CD4-positive, alpha-beta T cell treated with Interleukin-21 for 1 hour (primary cell): ENCODE data around the gene MGME1.
"Not testable (repeated sequence)": the region's sequence is repeated elsewhere in the genome, so short reads cannot be mapped to it uniquely, and the experiment has no call there.

ENCODE experiments used
- DNase-seq: peaks from one replicate; pipeline ENCODE4 v3.0.0-alpha.2; 2020

Gene MGME1

DNA sequence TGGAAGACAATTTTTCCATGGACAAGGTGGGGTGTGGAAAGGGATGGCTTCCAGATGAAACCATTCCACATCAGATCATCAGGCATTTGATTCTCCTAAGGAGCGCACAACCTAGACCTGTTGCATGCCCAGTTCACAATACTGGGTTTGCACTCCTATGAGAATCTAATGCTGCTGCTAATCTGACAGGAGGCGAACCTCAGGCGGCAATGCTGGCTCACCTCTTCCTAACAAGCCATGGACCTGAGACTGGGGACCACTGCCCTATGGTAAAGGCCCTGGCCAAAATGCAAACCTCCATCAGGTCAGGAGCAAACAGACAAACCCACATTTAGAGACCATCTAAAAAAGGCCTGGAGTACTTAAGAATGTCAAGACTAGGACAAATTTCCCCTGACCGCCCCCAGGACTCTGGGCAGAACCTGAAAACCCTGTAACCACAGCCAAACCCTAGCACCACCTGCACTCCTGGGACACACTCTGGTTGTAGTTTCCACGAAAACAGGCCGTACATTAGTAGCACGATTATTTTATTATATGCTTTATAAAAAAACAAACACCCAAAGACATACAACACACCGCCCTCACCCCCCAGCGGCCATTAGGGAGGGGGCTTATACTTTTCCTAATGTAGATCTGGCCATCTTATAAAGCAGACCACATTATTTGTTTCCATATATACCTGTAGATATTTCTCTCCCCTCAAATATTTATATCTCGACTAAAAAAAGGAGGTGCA is 27.6 kb upstream of the MGME1 start:
- DNase-seq = no peak

DNA sequence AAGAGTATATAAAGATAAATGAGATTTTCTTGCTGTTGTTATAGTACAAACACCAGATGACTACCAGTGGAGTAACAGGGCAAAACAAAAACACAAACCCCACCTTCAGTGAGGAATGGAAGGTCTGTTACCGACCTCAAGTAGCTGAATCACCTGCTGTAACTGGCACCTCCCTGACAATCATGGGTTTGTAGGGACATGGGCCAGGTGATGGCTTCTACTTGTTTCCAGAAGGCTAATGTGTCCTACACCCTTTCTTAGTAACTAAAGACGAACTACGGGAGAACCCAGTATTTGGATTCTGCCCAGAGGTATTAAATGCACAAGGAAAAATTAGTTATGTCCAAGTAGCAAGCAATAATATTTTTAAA is 27.0 kb upstream of the MGME1 start:
- DNase-seq = no peak

DNA sequence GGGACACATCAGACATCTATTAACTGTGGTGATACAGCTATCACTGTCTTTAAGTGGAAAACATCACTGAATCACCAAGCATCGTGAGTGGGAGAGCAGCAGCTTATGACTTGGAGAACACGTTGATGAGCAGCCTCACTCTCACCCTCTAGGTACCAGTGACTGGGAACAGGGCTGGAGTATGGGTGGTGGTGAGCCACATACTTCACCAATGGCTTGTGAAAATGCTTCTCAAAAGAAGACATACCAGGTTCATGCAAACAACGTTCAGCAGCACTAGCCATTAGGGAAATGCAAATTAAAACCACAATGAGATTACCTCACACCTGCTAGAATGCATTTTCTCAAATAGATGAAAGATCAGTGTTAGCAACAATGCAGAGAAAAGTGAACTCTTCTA is 25.5 kb upstream of the MGME1 start:
- DNase-seq = no peak

DNA sequence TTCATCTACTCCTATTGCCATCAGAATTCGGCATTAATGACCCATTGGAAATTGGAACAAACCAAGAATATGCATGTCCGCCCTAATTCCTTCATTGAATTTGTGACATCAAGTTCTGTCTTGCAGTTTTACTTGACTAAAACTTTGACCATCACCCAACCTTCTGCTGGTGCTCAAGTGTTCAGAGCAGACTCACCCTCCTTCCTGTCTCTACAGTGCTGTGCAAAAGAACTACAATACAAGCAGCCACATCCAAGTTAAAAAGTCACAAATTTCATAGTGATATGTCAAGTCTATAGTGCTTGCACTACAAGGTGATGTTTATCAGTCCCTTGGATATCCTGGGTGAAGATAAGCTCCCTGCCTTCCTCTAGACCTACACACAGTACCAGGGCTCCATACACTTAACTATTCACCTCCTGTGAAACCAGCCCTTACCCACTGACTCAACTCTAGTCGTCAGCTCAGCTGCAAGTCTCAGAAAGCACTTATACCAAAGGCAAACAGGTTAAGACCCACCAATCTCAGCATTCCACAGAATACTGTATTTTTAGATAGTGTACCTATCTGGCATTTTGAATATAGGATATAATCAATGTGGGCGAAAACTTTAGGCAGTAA is 23.9 kb upstream of the MGME1 start:
- no peak for DNase-seq

DNA sequence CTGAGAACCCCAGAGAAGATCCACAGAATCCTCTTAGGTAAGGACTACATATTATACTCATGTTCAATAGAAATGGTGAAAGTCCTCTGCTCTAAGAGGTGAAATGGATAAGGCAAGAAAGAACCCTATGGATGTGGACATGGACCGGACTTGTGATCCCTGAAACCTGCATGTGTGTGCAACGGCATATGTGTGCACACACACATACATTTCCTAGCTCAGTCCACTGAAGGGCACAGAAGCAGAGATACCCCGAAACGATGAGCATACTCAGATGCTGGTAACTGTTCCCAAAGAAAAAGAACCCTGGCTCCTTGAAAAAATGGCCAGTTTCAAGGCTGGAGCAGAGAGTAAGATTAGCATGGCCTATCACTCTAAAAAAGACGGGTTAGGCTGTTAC is 22.8 kb upstream of the MGME1 start:
- DNase-seq = no peak

DNA sequence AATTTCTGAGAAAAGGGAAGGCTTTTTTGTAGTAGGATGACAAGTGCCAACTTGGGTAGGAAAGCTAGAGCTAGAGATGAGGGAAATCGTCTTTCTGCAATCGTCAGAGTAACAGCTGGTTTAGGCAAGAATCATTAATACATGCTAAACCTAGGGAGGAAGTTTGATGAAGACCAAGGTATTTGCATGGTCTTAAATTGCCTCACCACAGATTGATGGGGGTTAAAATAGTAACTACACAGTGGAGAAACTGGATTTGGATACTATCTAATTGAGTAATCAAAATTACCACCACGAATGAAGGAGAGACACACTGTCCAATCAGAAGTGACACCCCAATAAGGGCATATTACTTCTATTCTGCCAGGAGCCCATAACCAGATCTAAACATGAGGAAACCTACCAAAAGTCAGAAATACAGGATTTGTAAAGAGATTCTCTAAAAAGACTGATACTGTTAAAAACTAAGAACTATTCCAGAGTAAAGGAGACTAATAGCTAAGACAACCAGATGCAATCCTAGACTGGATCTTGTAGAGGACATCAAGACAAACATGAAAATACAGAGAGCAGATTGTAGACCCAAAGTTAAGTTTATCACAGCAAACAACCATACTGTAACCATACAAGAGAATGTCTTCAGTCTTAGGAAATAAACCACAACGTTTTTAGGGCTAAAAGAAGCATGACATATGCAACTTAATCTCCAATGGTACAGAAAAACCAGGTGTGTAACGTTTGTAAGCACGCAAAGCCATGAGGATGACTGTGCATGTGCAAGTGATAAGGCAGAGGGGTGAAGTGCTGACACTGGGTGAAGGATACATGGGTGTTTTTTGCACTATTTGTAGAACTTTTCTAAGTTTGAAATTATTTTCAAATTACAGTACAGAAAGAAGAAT is 22.0 kb upstream of the MGME1 start:
- DNase-seq = no peak

DNA sequence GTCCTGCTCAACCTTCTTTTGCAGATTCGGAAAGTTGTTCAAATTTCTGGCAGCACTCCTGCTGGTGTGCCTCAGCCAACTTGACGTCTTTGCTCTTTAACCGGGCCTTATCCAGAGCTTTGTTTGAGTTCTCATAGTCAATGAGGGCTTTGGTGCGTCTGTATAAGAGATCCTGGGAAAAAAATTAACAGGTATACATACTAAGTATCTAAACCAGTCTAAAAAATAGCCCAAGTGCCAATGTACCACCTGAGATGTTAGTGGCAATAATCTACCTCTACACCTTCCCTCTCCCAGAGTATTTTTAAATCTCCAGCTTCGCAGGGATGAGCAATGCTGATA is 21.4 kb upstream of the MGME1 start:
- DNase-seq = no peak

DNA sequence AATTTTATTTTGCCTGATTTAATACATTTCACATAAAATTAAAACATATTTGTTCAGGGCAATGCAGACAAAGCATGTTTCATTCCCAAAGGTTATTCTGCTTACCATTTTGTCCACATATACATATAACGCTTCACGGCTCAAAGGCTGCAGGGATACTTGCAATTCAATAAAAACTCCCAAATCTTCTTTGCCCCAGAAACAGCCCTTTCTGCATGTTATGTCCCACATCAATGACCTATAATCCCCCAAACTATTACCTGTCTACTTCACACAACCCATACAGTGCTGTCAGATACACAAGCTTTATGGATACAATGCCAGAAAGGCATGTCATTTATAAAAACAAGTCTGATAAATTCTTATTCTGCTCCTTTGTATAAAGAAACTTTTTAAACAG is 20.4 kb upstream of the MGME1 start:
- no peak for DNase-seq

DNA sequence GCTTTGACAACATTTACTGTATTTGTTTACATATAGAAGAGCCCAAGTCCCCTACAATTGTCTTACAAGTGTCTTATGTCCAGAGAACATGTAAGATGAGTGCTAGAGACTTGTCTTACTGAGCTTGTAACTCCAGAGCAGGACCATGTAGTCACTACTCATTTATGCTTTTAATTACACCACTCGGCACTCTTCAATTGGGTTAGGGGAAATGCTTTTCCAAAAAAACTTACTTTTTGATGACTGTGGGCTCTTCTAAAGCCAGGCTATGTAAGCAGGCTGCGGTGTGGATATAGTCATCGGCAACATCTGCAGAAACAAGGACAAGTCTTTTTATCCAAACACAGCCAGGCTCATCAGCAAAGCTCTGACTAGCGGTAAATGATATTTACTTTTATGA is 18.9 kb upstream of the MGME1 start:
- DNase-seq = no peak

DNA sequence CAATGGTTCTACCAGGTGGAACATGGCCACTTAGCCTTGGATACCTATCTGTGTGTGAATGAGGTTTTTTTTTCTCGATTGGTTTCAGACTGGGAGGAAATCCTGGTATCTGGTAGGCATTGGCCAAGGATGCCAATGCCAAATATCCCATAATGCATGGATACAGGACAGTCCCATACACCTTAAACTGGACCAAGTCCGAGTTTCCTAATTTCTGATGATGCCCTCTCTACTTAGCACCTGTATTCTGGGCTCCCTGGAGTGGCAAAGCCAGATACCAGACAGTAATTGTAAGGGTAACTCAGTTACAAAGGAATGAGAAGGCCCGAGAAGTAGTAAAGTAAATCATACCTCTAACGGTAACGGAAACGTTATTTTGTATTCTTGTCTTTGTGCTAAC is 18.1 kb upstream of the MGME1 start:
- no peak for DNase-seq

DNA sequence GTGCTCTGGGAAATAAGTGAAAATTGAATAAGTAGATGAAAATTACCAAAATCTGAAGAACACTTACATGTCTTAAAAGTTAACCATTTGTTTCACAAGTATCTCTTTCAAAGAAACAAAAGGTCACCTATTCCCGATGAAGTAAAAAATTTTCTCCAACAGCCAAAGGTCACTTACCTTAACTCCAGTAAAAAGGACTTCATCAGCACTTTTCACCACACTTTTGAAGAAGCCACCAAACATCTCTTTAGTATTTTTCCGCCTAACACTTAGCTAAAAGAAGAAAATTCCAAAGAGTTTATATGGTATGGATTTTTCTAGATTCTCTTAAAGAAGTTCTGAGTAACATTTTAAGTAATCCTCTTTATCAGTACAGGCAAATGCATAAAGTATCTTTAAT is 17.5 kb upstream of the MGME1 start:
- DNase-seq = no peak

DNA sequence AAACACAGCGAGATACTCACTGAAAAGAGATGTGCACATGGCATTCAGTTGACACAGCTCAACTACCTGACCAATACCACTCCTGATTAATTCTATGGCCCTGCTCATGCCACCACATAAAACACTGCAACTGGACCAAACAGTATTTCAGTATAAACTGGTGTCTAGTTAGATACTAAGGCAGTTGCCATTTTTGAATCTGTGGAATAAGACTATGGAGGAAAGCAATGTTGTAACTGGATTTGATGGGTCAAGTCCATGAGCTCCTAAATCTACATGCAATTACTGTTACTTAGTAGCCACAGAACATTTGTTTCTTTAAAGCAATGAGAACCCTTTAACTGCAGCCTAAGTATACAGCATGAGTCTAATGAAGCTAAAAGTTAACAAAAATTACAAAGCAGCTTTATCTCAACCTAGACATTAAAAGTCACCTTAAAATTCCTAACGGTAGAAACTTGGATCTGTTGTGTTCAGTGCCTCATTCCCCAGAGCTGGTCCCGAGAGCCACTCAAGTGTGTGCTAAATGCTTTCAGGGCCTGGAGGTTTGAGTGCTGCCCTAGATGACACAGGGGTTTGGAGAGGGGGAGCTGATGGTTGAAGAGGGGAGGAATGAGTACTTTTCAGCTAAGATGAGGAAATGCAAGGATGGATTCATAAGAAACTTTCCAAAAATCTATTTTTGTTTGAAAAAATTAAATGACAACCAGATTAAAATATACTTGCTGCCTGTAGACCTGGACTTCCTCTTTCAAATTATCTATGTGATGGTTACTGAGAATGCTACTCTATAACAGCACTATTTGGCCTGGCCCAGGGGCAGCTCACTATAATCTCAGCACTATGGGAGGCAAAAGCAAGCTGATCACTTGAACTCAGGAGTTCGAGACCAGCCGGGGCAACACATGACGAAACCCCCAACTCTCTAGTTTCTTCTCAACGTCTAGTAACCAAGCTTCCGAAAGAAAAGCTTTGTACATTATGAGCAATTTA is 15.8 kb upstream of the MGME1 start:
- DNase-seq = no peak

DNA sequence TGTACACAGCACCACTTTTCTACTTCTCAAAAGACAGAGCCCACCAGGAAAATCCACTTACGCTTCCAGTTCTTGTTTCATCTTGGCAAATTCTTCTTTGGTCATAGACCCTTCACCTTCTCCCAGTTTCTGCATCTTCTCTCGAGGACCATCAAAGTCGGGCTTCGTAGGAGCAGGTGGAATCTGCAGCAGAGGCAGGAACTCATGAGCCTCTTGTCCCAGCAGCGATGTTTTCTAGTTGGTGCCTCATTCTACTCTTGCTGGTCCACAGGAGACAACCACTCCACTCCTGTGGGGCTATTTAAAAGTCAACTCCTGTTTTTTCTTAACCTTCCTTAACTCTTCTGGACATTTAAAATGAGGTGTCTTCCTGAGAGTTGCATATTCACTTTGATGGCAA is 14.9 kb upstream of the MGME1 start:
- no peak for DNase-seq

DNA sequence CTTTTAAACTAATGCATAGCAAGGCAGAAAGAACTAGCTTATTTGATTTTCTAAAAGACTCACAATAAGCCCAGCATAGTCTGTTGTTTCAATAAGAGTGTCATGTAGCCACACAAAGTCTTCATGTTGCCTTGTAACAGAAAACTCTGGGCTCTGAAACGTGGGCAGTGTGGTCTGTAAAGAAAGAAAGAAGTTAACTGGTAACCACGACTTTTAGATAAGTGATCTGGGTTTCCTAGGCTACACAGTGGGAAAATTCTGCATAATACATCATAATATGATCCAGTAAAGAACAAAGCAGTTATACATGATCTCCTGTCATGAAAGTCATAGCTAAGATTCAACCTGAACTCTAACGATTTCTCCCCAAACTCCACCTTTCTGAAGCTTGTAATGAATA is 13.5 kb upstream of the MGME1 start:
- DNase-seq = no peak

DNA sequence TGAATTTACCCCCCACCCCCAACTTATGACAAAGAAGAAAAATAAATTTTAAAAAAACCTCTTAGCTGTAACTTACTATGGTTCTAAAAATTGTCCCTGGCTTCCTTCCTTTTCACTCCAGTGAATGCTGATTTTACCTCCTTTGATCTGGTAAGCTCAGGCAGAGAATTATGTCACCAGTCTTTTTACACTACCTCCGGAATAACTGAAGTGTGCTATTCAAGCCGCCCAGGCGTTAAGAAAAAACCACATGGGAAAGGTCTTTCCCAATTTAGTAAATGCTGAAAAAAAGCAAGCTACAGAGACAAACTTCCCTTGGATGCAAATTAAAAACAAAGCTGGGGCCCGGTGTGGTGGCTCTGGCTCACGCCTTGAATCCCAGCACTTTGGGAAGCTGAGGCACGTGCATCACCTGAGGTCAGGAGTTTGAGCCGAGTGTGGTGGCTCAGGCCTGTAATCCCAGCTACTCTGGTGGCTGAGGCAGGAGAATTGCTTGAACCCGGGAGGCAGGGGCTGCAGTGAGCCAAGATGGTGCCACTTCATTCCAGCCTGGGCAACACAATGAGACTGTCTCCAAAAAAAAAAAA is 12.6 kb upstream of the MGME1 start:
- DNase-seq = no peak

DNA sequence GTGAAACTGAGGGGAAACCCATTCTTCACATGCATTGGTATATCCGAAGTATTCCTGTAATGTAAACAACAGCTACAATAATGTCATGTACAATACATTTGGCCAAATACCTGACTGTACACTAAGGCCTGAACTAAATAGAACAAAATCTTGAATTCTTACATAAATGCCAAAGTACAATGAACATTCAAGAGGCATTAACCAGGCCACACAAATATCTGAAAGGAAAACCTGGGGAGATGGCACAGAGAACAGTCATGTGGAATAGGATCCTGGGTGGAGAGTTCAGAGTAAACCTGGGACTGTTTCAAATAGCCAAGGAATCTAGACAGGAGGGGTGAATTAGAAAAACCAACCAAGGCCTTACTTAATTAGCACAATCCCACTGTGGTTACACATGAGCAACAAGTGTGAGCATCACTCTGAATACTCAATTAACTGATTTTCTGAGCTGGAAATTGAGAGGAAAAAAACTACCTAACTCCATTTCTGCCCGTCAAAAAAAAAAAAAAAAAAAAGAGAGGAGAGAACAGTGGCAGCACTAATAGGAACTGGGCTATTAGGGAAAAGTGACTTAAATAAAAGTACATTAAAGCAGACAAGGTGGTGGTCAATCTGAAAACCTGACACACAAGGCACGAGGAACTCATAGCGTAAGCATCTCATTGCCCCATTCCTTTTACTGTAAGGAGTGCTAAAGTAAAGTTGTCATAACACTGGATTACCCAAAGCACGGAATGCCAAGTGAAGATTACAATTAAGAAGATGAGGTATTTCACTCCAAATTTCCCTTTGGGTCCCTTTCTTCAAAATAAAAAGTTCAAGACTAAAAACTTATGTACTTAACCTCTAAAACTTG is 11.1 kb upstream of the MGME1 start:
- DNase-seq = no peak

DNA sequence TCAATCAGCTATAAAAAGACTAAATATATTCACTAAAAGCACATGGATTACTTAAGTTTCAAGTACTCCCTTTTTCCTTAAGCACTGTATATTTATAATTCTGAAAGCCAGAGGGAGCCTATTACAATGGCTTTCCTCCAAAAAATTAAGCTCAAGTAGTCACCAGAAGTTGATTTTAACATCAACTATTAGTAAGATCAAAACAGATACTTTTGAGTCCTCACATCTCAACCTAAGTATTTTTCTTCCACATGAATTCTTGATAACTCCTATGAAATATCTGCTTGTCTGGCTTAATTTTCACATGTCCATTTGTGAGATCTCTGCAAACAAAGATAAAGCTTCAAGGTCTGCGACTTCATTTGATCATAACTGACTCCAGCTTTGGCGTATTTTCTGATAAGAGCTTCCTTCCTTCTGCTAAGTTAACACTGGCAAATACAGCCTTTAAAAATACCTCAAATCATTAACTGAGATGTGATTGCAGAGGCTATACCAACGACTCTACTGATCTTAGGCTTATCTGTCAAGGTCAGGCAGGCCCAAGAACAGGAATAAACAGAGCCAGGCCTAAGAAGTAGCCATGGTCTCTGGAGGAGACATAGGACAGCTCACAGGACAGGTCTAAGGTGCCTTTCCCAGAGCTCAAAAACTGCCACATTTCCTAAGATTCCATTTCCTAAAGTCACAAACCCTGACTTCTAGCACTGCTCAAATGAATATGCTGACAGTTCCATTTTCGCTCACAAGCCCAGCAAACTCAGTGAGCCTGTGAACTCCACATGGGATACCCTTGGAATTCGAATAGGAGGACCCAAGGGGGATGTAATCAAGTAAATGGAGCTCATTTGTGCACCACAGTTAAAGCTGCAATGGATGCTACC is 10.2 kb upstream of the MGME1 start:
- DNase-seq = no peak

DNA sequence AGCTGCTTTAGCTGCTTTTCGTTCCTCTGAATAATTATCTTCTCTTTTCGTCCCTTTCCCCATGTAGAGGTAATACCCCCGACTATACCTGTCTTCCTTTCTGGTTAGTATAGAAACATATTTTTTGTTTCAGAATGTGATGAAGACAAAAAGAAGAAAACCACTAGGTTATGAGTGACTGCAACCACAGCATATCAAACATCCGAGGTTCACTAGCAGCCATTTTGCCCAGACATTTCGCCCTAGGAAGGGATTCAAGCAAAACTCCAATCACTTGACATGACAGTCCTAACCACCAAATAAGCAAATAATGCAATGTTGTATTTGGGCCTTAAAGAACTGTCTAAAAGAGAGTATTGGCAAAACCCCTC is 9.6 kb upstream of the MGME1 start:
- DNase-seq = no peak

DNA sequence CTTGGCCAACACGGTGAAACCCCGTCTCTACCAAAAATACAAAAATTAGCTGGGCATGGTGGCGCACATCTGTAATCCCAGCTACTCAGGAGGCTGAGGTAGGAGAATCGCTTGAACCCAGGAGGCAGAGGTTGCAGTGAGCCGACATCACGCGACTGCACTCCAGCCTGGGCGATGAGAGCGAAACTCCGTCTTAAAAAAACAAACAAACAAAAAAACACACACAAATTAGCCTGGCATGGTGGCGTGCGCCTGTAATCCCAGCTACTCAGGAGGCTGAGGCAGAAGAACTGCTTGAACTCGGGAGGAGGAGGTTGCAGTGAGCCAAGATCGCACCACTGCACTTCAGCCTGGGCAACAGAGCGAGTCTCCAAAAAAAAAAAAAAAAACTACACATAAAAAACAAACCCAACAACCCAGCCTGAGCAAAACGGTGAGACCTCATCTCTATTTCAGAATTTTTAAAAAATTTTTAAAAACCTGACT is 8.4 kb upstream of the MGME1 start:
- DNase-seq = not testable (repeated sequence)

DNA sequence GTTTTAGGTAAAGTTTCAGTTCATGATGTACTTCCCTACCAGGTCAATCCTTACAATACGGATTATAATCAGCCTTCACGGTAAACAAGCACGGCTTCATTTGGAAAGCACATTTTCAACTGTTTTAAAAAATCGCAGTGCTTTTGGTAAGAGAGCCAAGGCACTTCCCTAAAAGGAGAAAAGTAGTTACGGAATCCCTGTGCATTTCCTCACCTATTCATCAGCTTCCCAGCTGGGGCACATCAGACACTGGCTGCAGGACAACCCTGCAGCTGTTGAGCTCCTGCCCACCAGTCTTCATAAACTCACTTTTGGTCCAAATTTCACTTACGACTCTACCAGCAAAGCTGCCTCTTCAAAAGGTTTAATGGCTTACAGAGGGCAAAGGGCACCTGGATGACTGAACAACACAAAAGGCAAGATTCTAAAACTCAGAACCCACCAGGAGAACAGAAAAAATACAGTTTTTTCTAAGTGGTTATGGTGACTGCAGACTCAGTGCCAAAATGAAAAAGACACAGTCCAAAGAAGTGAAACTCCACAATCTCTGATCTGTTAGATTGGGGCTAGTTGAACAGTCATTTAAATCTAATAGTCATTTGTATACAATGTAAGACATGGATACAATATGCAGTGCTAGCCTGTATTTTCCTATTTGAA is 7.8 kb upstream of the MGME1 start:
- no peak for DNase-seq
